BE2C (cell line): ENCODE measurements around the gene AGBL4.

Experiments
- DNase-seq: peaks from one replicate; pipeline ENCODE4 v3.0.0-alpha.2; 2020
- H3K27me3 ChIP-seq: fragments of 250-450 bp; sonication (Bioruptor Pico); 2 replicates; pipeline ENCODE4 v1.5.1; 2020; ENCODE audit warnings: mild to moderate bottlenecking
- H3K36me3 ChIP-seq: fragments of 250-450 bp; sonication (Bioruptor Pico); 2 replicates; pipeline ENCODE4 v1.5.1; 2020; ENCODE audit warnings: mild to moderate bottlenecking
- H3K4me1 ChIP-seq: fragments of 250-450 bp; sonication (Bioruptor Pico); 2 replicates; pipeline ENCODE4 v1.5.1; 2020
- H3K4me3 ChIP-seq: 2 replicates; pipeline ENCODE4 v1.5.1; 2011; ENCODE audit warnings: low read depth, low read length
- H3K9me3 ChIP-seq: fragments of 250-450 bp; sonication (Bioruptor Pico); 2 replicates; pipeline ENCODE4 v1.5.1; 2020
- CTCF ChIP-seq: IDR thresholded peaks from 2 replicates; pipeline ENCODE4 v1.5.1; 2012; ENCODE audit warnings: mild to moderate bottlenecking, low read depth, low read length

The AGBL4 gene

GRCh38 chr1:48548985-48549384 is 1474.8 kb downstream of the AGBL4 start:
- H3K36me3 ChIP-seq = no peaks in the 10 kb centered on the region

GRCh38 chr1:48547561-48548220 is 1476.1 kb downstream of the AGBL4 start:
- DNase-seq = no peak
- no peaks in the 10 kb centered on the region for H3K36me3 ChIP-seq
- H3K27me3 ChIP-seq = no peaks in the 10 kb centered on the region
- TF ChIP-seq CTCF = no peak
- H3K9me3 ChIP-seq = no peaks in the 10 kb centered on the region
- H3K4me3 ChIP-seq = no peak overlapping the region
- H3K4me1 ChIP-seq = no peaks in the 10 kb centered on the region

More at GRCh38 chr1:48548985-48549384, 1474.8 kb downstream of the AGBL4 start:
- no peak for TF ChIP-seq CTCF
- H3K9me3 ChIP-seq = no peaks in the 10 kb centered on the region
- DNase-seq = no peak
- no peaks in the 10 kb centered on the region for H3K4me1 ChIP-seq
- H3K27me3 ChIP-seq = no peaks in the 10 kb centered on the region
- no peak overlapping the region for H3K4me3 ChIP-seq

- TF ChIP-seq CTCF = no peak
- H3K4me1 ChIP-seq = no peaks in the 10 kb centered on the region
- no peaks in the 10 kb centered on the region for H3K9me3 ChIP-seq
- no peaks in the 10 kb centered on the region for H3K36me3 ChIP-seq
- H3K4me3 ChIP-seq = no peak overlapping the region
- no peak for DNase-seq
- no peaks in the 10 kb centered on the region for H3K27me3 ChIP-seq
These were observed 1479.9 kb downstream of the AGBL4 start for GRCh38 chr1:48543854-48544253.

GRCh38 chr1:48540587-48540986 is 1483.2 kb downstream of the AGBL4 start:
- Histone ChIP-seq H3K36me3 (no peaks in the 10 kb centered on the region), H3K4me1 (no peaks in the 10 kb centered on the region), H3K4me3 (no peak overlapping the region), H3K27me3 (no peaks in the 10 kb centered on the region), H3K9me3 (no peaks in the 10 kb centered on the region)
- DNase-seq = no peak
- TF ChIP-seq CTCF = no peak

- H3K4me3 ChIP-seq = no peak overlapping the region
- no peak for TF ChIP-seq CTCF
- no peaks in the 10 kb centered on the region for H3K27me3 ChIP-seq
- no peaks in the 10 kb centered on the region for H3K4me1 ChIP-seq
- no peak for DNase-seq
- H3K9me3 ChIP-seq = no peaks in the 10 kb centered on the region
- H3K36me3 ChIP-seq = no peaks in the 10 kb centered on the region
These were observed 1487.3 kb downstream of the AGBL4 start for GRCh38 chr1:48536477-48536876.

- no peaks in the 10 kb centered on the region for H3K27me3 ChIP-seq
- TF ChIP-seq CTCF = no peak
- no peak overlapping the region for H3K4me3 ChIP-seq
- no peaks in the 10 kb centered on the region for H3K9me3 ChIP-seq
- no peak for DNase-seq
- no peaks in the 10 kb centered on the region for H3K4me1 ChIP-seq
- no peaks in the 10 kb centered on the region for H3K36me3 ChIP-seq
These were observed 1490.8 kb downstream of the AGBL4 start for GRCh38 chr1:48532976-48533375.
